GM06990 (cell line): ENCODE data around the gene PLXDC2.

ENCODE experiments used
- DNase-seq: peaks from one replicate; pipeline ENCODE4 v3.0.0-alpha.2; 2011; ENCODE audit not compliant: insufficient read length; ENCODE audit errors: extremely low read depth
- H3K27me3 ChIP-seq: replicated peaks from 2 replicates; pipeline ENCODE4 v1.6.0; 2011; ENCODE audit warnings: low read length; ENCODE audit not compliant: control insufficient read depth, insufficient read depth
- H3K36me3 ChIP-seq: 2 replicates; pipeline ENCODE4 v1.5.1; 2011; ENCODE audit warnings: low read length; ENCODE audit not compliant: control insufficient read depth, insufficient read depth
- H3K4me3 ChIP-seq: replicated peaks from 2 replicates; pipeline ENCODE4 v1.5.1; 2011; ENCODE audit warnings: low read depth, mild to moderate bottlenecking, control low read depth, low read length
- TF ChIP-seq, protein P1 (sequence below): IDR thresholded peaks from 2 replicates; pipeline ENCODE4 v1.5.1; 2011; ENCODE audit warnings: low read length, control low read depth, mild to moderate bottlenecking, inconsistent platforms; ENCODE audit not compliant: insufficient read depth, poor library complexity, severe bottlenecking

Gene PLXDC2

DNA sequence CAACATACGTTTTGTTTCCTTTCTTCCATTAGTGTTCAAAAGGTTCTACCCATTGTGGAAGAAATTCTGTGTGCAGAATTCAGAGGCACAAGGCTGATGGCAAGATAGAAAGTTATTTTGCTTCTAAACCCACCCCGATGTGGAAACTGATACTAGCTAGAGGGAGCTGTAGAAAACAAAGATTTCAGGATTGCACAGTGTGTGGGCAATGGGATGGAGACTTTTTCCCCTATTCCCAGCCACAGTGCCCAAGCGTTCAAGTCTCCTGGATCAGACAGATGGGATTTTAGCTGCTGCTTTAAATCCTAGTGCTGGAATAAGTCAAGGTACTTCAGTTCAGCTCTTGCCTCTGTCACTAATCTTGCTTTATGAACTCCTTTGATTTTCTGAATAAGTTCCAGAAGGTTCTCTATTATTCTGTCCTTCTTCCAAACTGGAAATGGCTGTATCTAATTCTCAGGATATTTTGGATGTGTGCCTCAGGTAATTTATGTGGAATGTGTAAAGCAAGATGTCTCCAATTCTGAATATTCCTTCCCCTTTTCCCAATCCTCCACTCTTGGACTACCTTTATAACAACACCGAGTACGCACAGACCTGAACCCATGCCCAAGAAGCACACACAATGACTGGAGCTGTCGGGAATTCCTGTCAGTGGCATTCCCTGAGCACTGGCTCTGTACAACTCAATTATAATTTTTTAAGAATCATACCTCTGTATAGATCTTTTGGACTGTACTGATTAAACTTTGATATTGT lies 473.0 kb downstream of the PLXDC2 start:
- TF ChIP-seq, protein P1, sequence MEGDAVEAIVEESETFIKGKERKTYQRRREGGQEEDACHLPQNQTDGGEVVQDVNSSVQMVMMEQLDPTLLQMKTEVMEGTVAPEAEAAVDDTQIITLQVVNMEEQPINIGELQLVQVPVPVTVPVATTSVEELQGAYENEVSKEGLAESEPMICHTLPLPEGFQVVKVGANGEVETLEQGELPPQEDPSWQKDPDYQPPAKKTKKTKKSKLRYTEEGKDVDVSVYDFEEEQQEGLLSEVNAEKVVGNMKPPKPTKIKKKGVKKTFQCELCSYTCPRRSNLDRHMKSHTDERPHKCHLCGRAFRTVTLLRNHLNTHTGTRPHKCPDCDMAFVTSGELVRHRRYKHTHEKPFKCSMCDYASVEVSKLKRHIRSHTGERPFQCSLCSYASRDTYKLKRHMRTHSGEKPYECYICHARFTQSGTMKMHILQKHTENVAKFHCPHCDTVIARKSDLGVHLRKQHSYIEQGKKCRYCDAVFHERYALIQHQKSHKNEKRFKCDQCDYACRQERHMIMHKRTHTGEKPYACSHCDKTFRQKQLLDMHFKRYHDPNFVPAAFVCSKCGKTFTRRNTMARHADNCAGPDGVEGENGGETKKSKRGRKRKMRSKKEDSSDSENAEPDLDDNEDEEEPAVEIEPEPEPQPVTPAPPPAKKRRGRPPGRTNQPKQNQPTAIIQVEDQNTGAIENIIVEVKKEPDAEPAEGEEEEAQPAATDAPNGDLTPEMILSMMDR: no peak

GRCh38 chr10:20298417-20298816 lies 482.2 kb downstream of the PLXDC2 start:
- Histone ChIP-seq H3K4me3 (no peak overlapping the region), H3K36me3 (no peaks in the 10 kb centered on the region), H3K27me3 (no peaks in the 10 kb centered on the region)
- DNase-seq: no peak
- TF ChIP-seq, protein P1: no peak

More for the DNA sequence above, 473.0 kb downstream of the PLXDC2 start:
- no peak for DNase-seq
- Histone ChIP-seq H3K27me3 (no peaks in the 10 kb centered on the region), H3K36me3 (no peaks in the 10 kb centered on the region), H3K4me3 (no peak overlapping the region)

DNA sequence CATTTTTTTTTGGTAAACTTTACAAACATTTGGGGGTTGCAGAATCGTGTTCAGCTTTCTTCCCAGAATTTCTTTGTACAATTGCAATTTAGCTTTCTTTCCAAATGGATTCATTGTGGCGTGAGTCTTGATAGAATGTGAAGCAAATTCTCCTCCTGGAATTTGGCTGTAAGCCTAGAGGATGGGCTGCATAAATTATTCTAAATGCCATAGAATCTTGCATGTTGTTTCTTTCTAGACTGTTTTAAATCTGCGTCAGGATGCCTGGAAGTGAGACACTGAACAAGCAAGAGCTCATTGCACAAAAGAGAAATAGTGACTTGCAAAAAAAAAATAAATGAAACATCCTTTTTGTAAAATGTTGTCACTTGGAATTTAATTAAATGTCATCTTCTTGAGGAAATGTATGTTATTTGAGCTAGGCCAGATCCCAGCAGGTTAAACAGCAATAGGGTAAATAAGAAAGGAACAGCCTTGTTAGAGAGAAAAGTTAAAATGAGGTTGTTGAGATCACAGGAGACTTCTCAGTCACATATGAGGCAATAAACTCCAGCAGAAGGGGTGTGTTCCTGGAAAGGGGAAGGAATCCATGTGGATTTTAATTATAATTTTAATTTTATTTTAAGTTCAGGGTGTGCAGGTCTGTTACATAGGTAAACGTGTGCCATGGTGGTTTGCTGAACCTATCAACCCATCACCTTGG lies 483.0 kb downstream of the PLXDC2 start:
- Histone ChIP-seq H3K36me3 (no peaks in the 10 kb centered on the region), H3K27me3 (no peaks in the 10 kb centered on the region), H3K4me3 (no peak overlapping the region)
- DNase-seq: no peak
- TF ChIP-seq, protein P1: no peak

DNA sequence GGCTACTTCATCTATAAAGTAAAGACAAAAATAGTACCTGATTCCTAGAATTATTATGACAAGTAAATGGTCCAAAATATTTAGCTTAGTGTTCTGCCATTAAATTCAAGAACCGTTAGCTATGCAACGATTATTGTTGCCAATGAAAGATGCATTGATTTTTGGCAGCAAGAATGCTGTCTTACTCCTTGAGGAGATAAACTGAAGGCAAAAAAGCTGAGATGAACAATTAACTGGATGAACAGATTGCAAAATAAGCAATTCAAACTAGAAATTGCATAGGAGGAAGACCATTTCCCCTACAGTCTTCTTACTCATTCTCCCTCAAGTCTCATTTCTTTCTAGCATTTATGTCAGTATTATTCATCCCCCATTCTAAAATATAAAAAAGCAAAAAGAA lies 484.5 kb downstream of the PLXDC2 start:
- TF ChIP-seq, protein P1: no peak
- Histone ChIP-seq H3K4me3 (no peak overlapping the region), H3K36me3 (no peaks in the 10 kb centered on the region), H3K27me3 (no peaks in the 10 kb centered on the region)
- no peak for DNase-seq

DNA sequence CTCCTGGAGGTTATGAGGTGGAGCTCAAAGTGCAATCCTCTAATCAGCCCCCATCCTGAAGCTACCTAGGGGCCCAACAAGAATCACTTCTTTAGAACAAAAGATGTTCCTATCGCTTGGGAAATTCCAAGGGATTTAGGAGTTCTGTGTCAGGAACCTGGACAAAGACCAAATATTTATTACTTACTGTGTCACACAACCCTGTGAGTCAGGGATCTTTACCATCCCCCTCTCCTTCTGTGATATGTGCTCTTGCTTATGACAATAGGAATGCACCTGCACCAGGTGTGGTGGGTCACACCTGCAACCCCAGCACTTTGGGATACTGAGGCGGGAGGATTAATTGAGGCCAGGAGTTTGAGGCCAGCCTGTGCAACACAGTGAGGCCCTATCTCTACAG lies 485.8 kb downstream of the PLXDC2 start:
- no peak overlapping the region for H3K4me3 ChIP-seq
- TF ChIP-seq, protein P1: no peak
- DNase-seq: no peak
- no peaks in the 10 kb centered on the region for H3K36me3 ChIP-seq
- H3K27me3 ChIP-seq: no peaks in the 10 kb centered on the region
